T-helper 1 cell treated with Interleukin-12 subunit alpha and Interleukin-12 subunit beta and Interleukin-4 antibody, amounts not matched to agents 30 μg/mL and 1 μg/mL, for 36 hours (primary cell): ENCODE measurements around the gene CHST10.
"Not testable (repeated sequence)": the region's sequence is repeated elsewhere in the genome, so short reads cannot be mapped to it uniquely, and the experiment has no call there.

Experiments used
- H3K27ac Mint-ChIP-seq: one replicate; pipeline ENCODE4 v1.8.0; 2021; ENCODE audit warnings: mild to moderate bottlenecking, mixed read lengths
- H3K27me3 Mint-ChIP-seq: one replicate; pipeline ENCODE4 v1.8.0; 2021; ENCODE audit warnings: low read depth, mixed read lengths
- H3K36me3 Mint-ChIP-seq: one replicate; pipeline ENCODE4 v1.8.0; 2021; ENCODE audit warnings: low read depth, mixed read lengths
- H3K4me1 Mint-ChIP-seq: one replicate; pipeline ENCODE4 v1.8.0; 2021; ENCODE audit warnings: low read depth, mixed read lengths
- H3K4me3 Mint-ChIP-seq: one replicate; pipeline ENCODE4 v1.8.0; 2021; ENCODE audit warnings: mild to moderate bottlenecking, moderate library complexity, mixed read lengths
- H3K9me3 Mint-ChIP-seq: one replicate; pipeline ENCODE4 v1.8.0; 2021; ENCODE audit warnings: mixed read lengths

Gene CHST10

GRCh38 chr2:100393362-100393761, 24.1 kb downstream of the CHST10 start:
- Mint-ChIP-seq H3K4me1 (no peaks in the 10 kb centered on the region), H3K9me3 (no peaks in the 10 kb centered on the region), H3K27me3 (no peaks in the 10 kb centered on the region), H3K27ac (no peak overlapping the region), H3K4me3 (no peak overlapping the region), H3K36me3 (no peaks in the 10 kb centered on the region)

- H3K36me3 Mint-ChIP-seq = no peaks in the 10 kb centered on the region
- no peaks in the 10 kb centered on the region for H3K9me3 Mint-ChIP-seq
- no peaks in the 10 kb centered on the region for H3K4me1 Mint-ChIP-seq
- no peak overlapping the region for H3K27ac Mint-ChIP-seq
- no peak overlapping the region for H3K4me3 Mint-ChIP-seq
- no peaks in the 10 kb centered on the region for H3K27me3 Mint-ChIP-seq
These were observed 24.8 kb downstream of the CHST10 start for GRCh38 chr2:100392715-100393114.

GRCh38 chr2:100391735-100392515, 25.5 kb downstream of the CHST10 start:
- Mint-ChIP-seq H3K27me3 (no peaks in the 10 kb centered on the region), H3K36me3 (no peaks in the 10 kb centered on the region), H3K4me3 (no peak overlapping the region), H3K9me3 (no peaks in the 10 kb centered on the region), H3K27ac (no peak overlapping the region), H3K4me1 (no peaks in the 10 kb centered on the region)

- H3K36me3 Mint-ChIP-seq = no peaks in the 10 kb centered on the region
- H3K4me1 Mint-ChIP-seq = no peaks in the 10 kb centered on the region
- H3K9me3 Mint-ChIP-seq = no peaks in the 10 kb centered on the region
- H3K27ac Mint-ChIP-seq = no peak overlapping the region
- no peaks in the 10 kb centered on the region for H3K27me3 Mint-ChIP-seq
- H3K4me3 Mint-ChIP-seq = no peak overlapping the region
These were observed 27.2 kb downstream of the CHST10 start for GRCh38 chr2:100390001-100390940.

- H3K4me3 Mint-ChIP-seq = no peak overlapping the region
- no peak overlapping the region for H3K27ac Mint-ChIP-seq
- no peaks in the 10 kb centered on the region for H3K27me3 Mint-ChIP-seq
- H3K9me3 Mint-ChIP-seq = no peaks in the 10 kb centered on the region
- no peaks in the 10 kb centered on the region for H3K4me1 Mint-ChIP-seq
- H3K36me3 Mint-ChIP-seq = no peaks in the 10 kb centered on the region
These were observed 28.8 kb downstream of the CHST10 start for GRCh38 chr2:100388703-100389102.

GRCh38 chr2:100383954-100384353, 33.5 kb downstream of the CHST10 start:
- Mint-ChIP-seq H3K4me1 (no peaks in the 10 kb centered on the region), H3K4me3 (no peak overlapping the region), H3K27me3 (peaks cover 8% of the 10 kb centered on the region), H3K36me3 (no peaks in the 10 kb centered on the region), H3K9me3 (no peaks in the 10 kb centered on the region), H3K27ac (no peak overlapping the region)

GRCh38 chr2:100383306-100383705, 34.2 kb downstream of the CHST10 start:
- no peaks in the 10 kb centered on the region for H3K36me3 Mint-ChIP-seq
- no peaks in the 10 kb centered on the region for H3K4me1 Mint-ChIP-seq
- H3K9me3 Mint-ChIP-seq = no peaks in the 10 kb centered on the region
- no peak overlapping the region for H3K27ac Mint-ChIP-seq
- no peak overlapping the region for H3K4me3 Mint-ChIP-seq
- peaks cover 8% of the 10 kb centered on the region for H3K27me3 Mint-ChIP-seq

- no peak overlapping the region for H3K27ac Mint-ChIP-seq
- no peaks in the 10 kb centered on the region for H3K36me3 Mint-ChIP-seq
- H3K4me1 Mint-ChIP-seq = no peaks in the 10 kb centered on the region
- H3K4me3 Mint-ChIP-seq = no peak overlapping the region
- peaks cover 13% of the 10 kb centered on the region for H3K27me3 Mint-ChIP-seq
- no peaks in the 10 kb centered on the region for H3K9me3 Mint-ChIP-seq
These were observed 36.2 kb downstream of the CHST10 start for GRCh38 chr2:100381240-100381639.

GRCh38 chr2:100380681-100381080, 36.8 kb downstream of the CHST10 start:
- H3K27me3 Mint-ChIP-seq = peaks cover 14% of the 10 kb centered on the region
- H3K4me3 Mint-ChIP-seq = no peak overlapping the region
- H3K36me3 Mint-ChIP-seq = no peaks in the 10 kb centered on the region
- no peaks in the 10 kb centered on the region for H3K4me1 Mint-ChIP-seq
- H3K9me3 Mint-ChIP-seq = no peaks in the 10 kb centered on the region
- H3K27ac Mint-ChIP-seq = no peak overlapping the region

- H3K36me3 Mint-ChIP-seq = no peaks in the 10 kb centered on the region
- peaks cover under 1% of the 10 kb centered on the region for H3K9me3 Mint-ChIP-seq
- H3K27me3 Mint-ChIP-seq = peaks cover 28% of the 10 kb centered on the region
- H3K27ac Mint-ChIP-seq = no peak overlapping the region
- no peak overlapping the region for H3K4me3 Mint-ChIP-seq
- H3K4me1 Mint-ChIP-seq = no peaks in the 10 kb centered on the region
These were observed 40.6 kb downstream of the CHST10 start for GRCh38 chr2:100376836-100377235.

GRCh38 chr2:100367163-100367562, 50.3 kb downstream of the CHST10 start:
- Mint-ChIP-seq H3K4me3 (no peak overlapping the region), H3K27me3 (peaks cover 25% of the 10 kb centered on the region), H3K36me3 (no peaks in the 10 kb centered on the region), H3K9me3 (peaks cover 12% of the 10 kb centered on the region), H3K27ac (no peak overlapping the region), H3K4me1 (peaks cover 2% of the 10 kb centered on the region)

- no peak overlapping the region for H3K4me3 Mint-ChIP-seq
- H3K36me3 Mint-ChIP-seq = no peaks in the 10 kb centered on the region
- no peak overlapping the region for H3K27ac Mint-ChIP-seq
- H3K4me1 Mint-ChIP-seq = peaks cover 2% of the 10 kb centered on the region
- peaks cover 10% of the 10 kb centered on the region for H3K9me3 Mint-ChIP-seq
- peaks cover 17% of the 10 kb centered on the region for H3K27me3 Mint-ChIP-seq
These were observed 52.0 kb downstream of the CHST10 start for GRCh38 chr2:100365434-100365833.

GRCh38 chr2:100362269-100362668, 55.2 kb downstream of the CHST10 start:
- H3K27ac Mint-ChIP-seq, H3K4me1 Mint-ChIP-seq, H3K27me3 Mint-ChIP-seq, H3K36me3 Mint-ChIP-seq, H3K4me3 Mint-ChIP-seq: not testable (repeated sequence)
- peaks cover 15% of the 10 kb centered on the region for H3K9me3 Mint-ChIP-seq

- Mint-ChIP-seq H3K4me3 (no peak overlapping the region), H3K27me3 (peaks cover 17% of the 10 kb centered on the region), H3K27ac (no peak overlapping the region), H3K36me3 (no peaks in the 10 kb centered on the region), H3K9me3 (peaks cover 15% of the 10 kb centered on the region), H3K4me1 (no peaks in the 10 kb centered on the region)
These were observed 57.9 kb downstream of the CHST10 start for GRCh38 chr2:100359576-100359975.

GRCh38 chr2:100358554-100358953, 58.9 kb downstream of the CHST10 start:
- Mint-ChIP-seq H3K4me1 (no peaks in the 10 kb centered on the region), H3K9me3 (peaks cover 15% of the 10 kb centered on the region), H3K4me3 (no peak overlapping the region), H3K36me3 (no peaks in the 10 kb centered on the region), H3K27me3 (peaks cover 17% of the 10 kb centered on the region), H3K27ac (no peak overlapping the region)
